Putamen (tissue), 1 donor: ENCODE results near the gene CCR7.

Source experiments
- DNase-seq: peaks from one replicate; pipeline ENCODE4 v3.0.0-alpha.2; 2016; ENCODE audit warnings: low spot score

CCR7 gene

GRCh38 chr17:40516581-40517285 lies 48.5 kb downstream of the CCR7 start:
- no peak for DNase-seq

GRCh38 chr17:40515491-40516041 lies 49.7 kb downstream of the CCR7 start:
- no peak for DNase-seq

GRCh38 chr17:40515011-40515410 lies 50.3 kb downstream of the CCR7 start:
- no peak for DNase-seq

- no peak for DNase-seq
Measured at GRCh38 chr17:40514013-40514875, 51.0 kb downstream of the CCR7 start.

GRCh38 chr17:40511667-40512220 lies 53.5 kb downstream of the CCR7 start:
- no peak for DNase-seq

- no peak for DNase-seq
Measured at GRCh38 chr17:40511136-40511535, 54.1 kb downstream of the CCR7 start.

GRCh38 chr17:40510328-40510648 lies 55.0 kb downstream of the CCR7 start:
- DNase-seq = no peak

DNA sequence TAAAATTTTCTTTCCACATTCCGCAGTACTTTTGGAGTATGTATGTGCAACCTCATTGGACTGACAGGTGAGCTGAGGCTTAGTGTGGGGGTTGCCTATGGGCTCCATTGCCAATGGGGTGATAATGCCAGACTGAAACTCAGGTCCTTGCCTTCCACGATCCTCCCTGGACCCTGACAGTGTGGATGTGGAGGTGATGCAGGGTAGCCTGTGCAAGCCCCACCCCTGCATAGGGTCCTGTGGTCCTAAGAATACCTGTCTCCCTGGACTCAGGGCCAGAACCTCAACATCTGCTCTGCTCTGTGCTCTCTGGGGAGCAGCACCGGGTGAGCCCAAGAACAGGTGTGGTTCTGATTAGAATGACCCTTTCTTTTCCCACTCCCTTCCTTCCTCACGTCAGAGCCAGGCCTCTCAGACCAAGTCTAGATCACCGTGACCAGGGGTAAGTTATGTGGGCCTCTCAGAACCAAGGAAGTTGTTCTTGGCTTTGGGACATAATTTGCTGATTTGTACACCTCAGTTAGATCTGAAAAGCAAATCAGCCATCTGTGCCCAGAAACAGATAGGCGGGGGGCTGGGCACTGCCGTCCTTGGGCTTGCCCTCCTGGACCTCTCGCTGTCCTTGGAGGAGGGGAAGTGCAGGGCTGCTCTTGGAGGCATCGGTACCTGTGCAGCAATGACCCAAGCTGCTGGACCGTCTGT lies 55.5 kb downstream of the CCR7 start:
- DNase-seq = no peak

DNA sequence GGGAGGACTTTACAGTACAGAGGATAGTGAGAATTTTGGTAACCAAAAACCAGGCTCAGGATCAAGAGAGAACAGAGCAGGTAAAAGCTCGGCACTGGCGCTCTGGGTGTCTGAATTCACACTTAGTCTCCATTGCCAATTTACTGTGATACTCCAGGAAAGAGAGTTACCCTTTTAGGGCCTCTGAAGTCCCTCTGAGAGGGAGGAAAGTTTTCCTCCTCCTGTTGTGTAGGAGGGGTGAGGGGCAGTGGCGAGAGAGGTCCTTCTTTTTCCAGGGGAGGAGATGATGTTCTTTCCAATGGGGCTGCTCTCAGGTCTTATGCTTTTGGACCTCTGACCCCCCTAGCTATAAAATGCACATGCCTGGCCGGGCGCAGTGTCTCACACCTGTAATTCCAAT lies 58.5 kb downstream of the CCR7 start:
- no peak for DNase-seq
